ENCODE measurements around the gene XRN1.
"Not testable (repeated sequence)": the region's sequence is repeated elsewhere in the genome, so short reads cannot be mapped to it uniquely, and the experiment has no call there.

XRN1 gene

GRCh38 chr3:142332390-142332789, 115.4 kb downstream of the XRN1 start:
- no peak for DNase-seq (ENCODE audit: low read depth in 2 of 2)
- TF ChIP-seq, protein P1, sequence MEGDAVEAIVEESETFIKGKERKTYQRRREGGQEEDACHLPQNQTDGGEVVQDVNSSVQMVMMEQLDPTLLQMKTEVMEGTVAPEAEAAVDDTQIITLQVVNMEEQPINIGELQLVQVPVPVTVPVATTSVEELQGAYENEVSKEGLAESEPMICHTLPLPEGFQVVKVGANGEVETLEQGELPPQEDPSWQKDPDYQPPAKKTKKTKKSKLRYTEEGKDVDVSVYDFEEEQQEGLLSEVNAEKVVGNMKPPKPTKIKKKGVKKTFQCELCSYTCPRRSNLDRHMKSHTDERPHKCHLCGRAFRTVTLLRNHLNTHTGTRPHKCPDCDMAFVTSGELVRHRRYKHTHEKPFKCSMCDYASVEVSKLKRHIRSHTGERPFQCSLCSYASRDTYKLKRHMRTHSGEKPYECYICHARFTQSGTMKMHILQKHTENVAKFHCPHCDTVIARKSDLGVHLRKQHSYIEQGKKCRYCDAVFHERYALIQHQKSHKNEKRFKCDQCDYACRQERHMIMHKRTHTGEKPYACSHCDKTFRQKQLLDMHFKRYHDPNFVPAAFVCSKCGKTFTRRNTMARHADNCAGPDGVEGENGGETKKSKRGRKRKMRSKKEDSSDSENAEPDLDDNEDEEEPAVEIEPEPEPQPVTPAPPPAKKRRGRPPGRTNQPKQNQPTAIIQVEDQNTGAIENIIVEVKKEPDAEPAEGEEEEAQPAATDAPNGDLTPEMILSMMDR (IDR thresholded peaks at IDR 0.05; ENCODE audit: low read depth, low read length), result no peak
- no peak overlapping the region for H3K4me3 ChIP-seq (replicated peaks in 1 of 2; ENCODE audit: low read depth in 2 of 2, low read length in 2 of 2)

DNA sequence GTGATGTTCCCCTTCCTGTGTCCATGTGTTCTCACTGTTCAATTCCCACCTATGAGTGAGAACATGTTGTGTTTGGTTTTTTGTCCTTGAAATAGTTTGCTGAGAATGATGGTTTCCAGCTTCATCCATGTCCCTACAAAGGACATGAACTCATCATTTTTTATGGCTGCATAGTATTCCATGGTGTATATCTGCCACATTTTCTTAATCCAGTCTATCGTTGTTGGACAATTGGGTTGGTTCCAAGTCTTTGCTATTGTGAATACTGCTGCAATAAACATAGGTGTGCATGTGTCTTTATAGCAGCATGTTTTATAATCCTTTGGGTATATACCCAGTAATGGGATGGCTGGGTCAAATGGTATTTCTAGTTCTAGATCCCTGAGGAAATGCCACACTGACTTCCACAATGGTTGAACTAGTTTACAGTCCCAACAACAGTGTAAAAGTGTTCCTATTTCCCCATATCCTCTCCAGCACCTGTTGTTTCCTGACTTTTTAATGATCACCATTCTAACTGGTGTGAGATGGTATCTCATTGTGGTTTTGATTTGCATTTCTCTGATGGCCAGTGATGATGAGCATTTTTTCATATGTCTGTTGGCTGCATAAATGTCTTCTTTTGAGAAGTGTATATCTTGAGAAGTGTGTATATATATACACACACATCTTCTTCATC, 123.4 kb downstream of the XRN1 start:
- DNase-seq (ENCODE audit: low read depth in 2 of 2); H3K4me3 ChIP-seq (replicated peaks in 1 of 2; ENCODE audit: low read depth in 2 of 2, low read length in 2 of 2): not testable (repeated sequence)

DNA sequence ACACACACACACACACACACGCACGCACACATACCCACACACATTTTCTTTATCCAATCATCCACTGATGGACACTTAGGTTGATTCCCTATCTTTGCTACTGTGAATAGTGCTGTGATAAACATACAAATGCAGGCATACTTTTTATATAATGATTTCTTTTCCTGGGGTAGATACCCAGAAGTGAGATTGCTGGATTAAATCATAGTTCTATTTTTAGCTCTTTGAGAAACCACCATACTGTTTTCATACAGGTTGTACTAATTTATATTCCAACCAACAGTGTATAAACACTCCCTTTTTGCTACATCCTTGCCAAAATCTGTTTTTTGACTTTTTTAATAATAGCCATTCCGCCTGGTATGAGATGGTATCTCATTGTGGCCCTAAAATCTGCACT, 127.9 kb downstream of the XRN1 start:
- DNase-seq (ENCODE audit: low read depth in 2 of 2), result no peak
- TF ChIP-seq, protein P1 (IDR thresholded peaks at IDR 0.05; ENCODE audit: low read depth, low read length), result no peak
- no peak overlapping the region for H3K4me3 ChIP-seq (replicated peaks in 1 of 2; ENCODE audit: low read depth in 2 of 2, low read length in 2 of 2)

GRCh38 chr3:142319094-142319493, 128.7 kb downstream of the XRN1 start:
- peak; percentile 25 to 64 for DNase-seq (ENCODE audit: low read depth in 2 of 2)
- TF ChIP-seq, protein P1 (IDR thresholded peaks at IDR 0.05; ENCODE audit: low read depth, low read length), result no peak
- no peak overlapping the region for H3K4me3 ChIP-seq (replicated peaks in 1 of 2; ENCODE audit: low read depth in 2 of 2, low read length in 2 of 2)

DNA sequence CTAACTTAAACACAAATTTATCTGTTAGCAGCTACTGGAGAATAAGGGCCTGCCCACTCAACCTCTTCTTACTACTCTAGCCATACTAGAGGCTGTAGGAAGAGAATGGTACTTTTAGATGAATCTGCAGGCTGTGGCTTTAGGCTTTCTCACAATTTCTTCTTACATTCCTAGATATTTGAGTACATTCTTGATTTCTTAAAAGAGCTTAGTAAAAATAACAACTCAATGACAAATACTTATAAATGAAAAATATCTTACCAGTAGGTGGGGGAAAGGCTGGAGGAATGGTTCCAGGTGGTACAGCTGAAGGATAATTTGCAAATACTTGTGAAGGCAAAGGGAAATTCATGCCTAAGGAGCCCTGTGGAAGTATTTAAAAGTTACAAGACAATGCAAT, 129.5 kb downstream of the XRN1 start:
- peak in 1 of 2 donors; percentile 42 for DNase-seq (ENCODE audit: low read depth in 2 of 2)
- no peak overlapping the region for H3K4me3 ChIP-seq (replicated peaks in 1 of 2; ENCODE audit: low read depth in 2 of 2, low read length in 2 of 2)
- TF ChIP-seq, protein P1 (IDR thresholded peaks at IDR 0.05; ENCODE audit: low read depth, low read length), result no peak

- not testable (repeated sequence) for DNase-seq (ENCODE audit: low read depth in 2 of 2); H3K4me3 ChIP-seq (replicated peaks in 1 of 2; ENCODE audit: low read depth in 2 of 2, low read length in 2 of 2)
Measured at GRCh38 chr3:142315978-142316388, 131.9 kb downstream of the XRN1 start.

DNA sequence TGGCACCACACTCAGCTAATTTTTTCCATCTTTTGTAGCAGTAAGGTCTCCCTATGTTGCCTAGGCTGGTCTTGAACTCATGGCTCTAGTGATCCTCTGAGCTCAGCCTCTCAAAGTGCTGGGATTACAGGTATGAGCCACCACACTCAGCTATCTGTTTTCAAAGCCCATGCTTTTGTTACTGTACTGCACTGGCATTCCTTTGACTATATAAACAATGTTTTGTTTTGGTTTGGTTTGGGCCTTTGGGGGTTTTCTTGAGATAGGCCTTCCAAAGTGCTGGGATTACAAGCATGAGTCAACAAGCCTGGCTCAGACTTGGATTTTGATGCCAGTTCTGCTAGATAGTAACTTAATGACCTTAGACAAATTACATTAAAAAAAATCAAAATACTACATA, 132.8 kb downstream of the XRN1 start:
- DNase-seq (ENCODE audit: low read depth in 2 of 2), result peak; percentile 65 to 86
- TF ChIP-seq, protein P1 (IDR thresholded peaks at IDR 0.05; ENCODE audit: low read depth, low read length), result no peak
- no peak overlapping the region for H3K4me3 ChIP-seq (replicated peaks in 1 of 2; ENCODE audit: low read depth in 2 of 2, low read length in 2 of 2)

DNA sequence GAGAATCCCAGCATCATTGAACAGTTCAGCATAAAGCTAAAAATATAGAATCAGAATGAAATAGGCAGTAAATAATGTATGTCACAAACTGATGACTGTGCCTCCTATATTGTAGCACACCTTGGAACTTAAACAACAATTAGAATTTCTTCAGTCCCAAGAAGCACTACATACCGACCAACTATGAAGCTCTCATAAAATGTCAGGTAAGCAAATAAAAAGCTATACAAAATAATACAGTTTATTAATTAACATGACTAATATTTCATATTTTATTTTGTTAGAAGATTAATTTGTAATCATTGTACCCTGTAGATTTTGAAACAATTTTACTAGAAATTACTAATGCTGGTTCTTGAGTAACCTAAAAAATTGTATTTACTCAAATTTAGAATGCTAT, 137.4 kb downstream of the XRN1 start:
- no peak for DNase-seq (ENCODE audit: low read depth in 2 of 2)
- no peak overlapping the region for H3K4me3 ChIP-seq (replicated peaks in 1 of 2; ENCODE audit: low read depth in 2 of 2, low read length in 2 of 2)
- TF ChIP-seq, protein P1 (IDR thresholded peaks at IDR 0.05; ENCODE audit: low read depth, low read length), result no peak

DNA sequence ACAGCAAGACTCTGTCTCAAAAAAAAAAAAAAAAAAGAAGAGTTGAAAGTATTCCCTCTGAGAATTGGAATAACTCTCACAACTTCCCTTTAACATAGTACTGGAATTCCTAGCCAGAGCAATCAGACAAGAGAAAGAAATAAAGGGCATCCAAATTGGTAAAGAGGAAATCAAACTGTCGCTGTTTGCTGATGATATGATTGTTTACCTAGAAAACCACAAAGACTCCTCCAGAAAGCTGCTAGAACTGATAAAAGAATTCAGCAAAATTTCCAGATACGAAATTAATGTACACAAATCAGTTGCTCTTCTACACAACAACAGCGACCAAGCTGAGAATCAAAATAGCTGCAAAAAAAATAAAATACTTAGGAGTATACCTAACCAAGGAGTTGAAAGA, 145.0 kb downstream of the XRN1 start:
- not testable (repeated sequence) for H3K4me3 ChIP-seq (replicated peaks in 1 of 2; ENCODE audit: low read depth in 2 of 2, low read length in 2 of 2); DNase-seq (ENCODE audit: low read depth in 2 of 2)
